NCI-H2081 (cell line): ENCODE data around the gene ARFGEF3.
"Not testable (repeated sequence)": the region's sequence is repeated elsewhere in the genome, so short reads cannot be mapped to it uniquely, and the experiment has no call there.

Experiments used
- DNase-seq, 2 experiments: peaks; one replicate each; lab custom pipeline; 2025; lab: John Stamatoyannopoulos, UW

ARFGEF3 gene

GRCh38 chr6:138161338-138162110 lies at the start of gene ARFGEF3:
ARFGEF3 (plus strand) TSS chr6:138161939; CDS start chr6:138162087, 148 bp downstream.
- peak; percentile 48 to 70 for DNase-seq

GRCh38 chr6:138113588-138114210 lies 48.0 kb upstream of the ARFGEF3 start:
- DNase-seq, result no peak

GRCh38 chr6:138115201-138115600 lies 46.5 kb upstream of the ARFGEF3 start:
- peak in 1 of 2 experiments; percentile 16 for DNase-seq

- DNase-seq, result peak; percentile 49 to 67
These were observed 45.7 kb upstream of the ARFGEF3 start for GRCh38 chr6:138115877-138116660.

- no peak for DNase-seq
These were observed 45.1 kb upstream of the ARFGEF3 start for GRCh38 chr6:138116661-138116999.

- DNase-seq, result no peak
These were observed 44.3 kb upstream of the ARFGEF3 start for GRCh38 chr6:138117376-138117914.

GRCh38 chr6:138119229-138119628 lies 42.5 kb upstream of the ARFGEF3 start:
- DNase-seq, result not testable (repeated sequence)

- DNase-seq, result no peak
These were observed 41.8 kb upstream of the ARFGEF3 start for GRCh38 chr6:138119976-138120375.

GRCh38 chr6:138124096-138124495 lies 37.6 kb upstream of the ARFGEF3 start:
- no peak for DNase-seq

- no peak for DNase-seq
These were observed 33.6 kb upstream of the ARFGEF3 start for GRCh38 chr6:138128096-138128495.

- DNase-seq, result no peak
These were observed 32.5 kb upstream of the ARFGEF3 start for GRCh38 chr6:138129190-138129589.

- DNase-seq, result no peak
These were observed 18.9 kb upstream of the ARFGEF3 start for GRCh38 chr6:138142806-138143205.

- no peak for DNase-seq
These were observed 16.3 kb upstream of the ARFGEF3 start for GRCh38 chr6:138145402-138145801.

- DNase-seq, result no peak
These were observed 15.2 kb upstream of the ARFGEF3 start for GRCh38 chr6:138146544-138146943.

GRCh38 chr6:138155443-138155842 lies 6.3 kb upstream of the ARFGEF3 start:
- no peak for DNase-seq

- no peak for DNase-seq
These were observed 3.6 kb upstream of the ARFGEF3 start for GRCh38 chr6:138157986-138158638.

- no peak for DNase-seq
These were observed 2.5 kb upstream of the ARFGEF3 start for GRCh38 chr6:138159246-138159645.

GRCh38 chr6:138160329-138161087 lies 1.2 kb upstream of the ARFGEF3 start:
- DNase-seq, result peak in 1 of 2 experiments; percentile 28

GRCh38 chr6:138161088-138161337 lies 726 bp upstream of the ARFGEF3 start:
- no peak for DNase-seq

- DNase-seq, result peak in 1 of 2 experiments; percentile 38
These were observed 594 bp downstream of the ARFGEF3 start for GRCh38 chr6:138162111-138162954.
